NCI-H69 (cell line): ENCODE results near the gene CSKMT.

ENCODE experiments used
- DNase-seq: peaks from one replicate; lab custom pipeline; 2025; lab: John Stamatoyannopoulos, UW

The CSKMT gene

GRCh38 chr11:62716816-62717215 is 51.7 kb downstream of the CSKMT start:
- DNase-seq = no peak
